Subcutaneous abdominal adipose tissue (tissue), 5 donors: ENCODE measurements around the gene PEPD.

Experiments used
- H3K27ac ChIP-seq: one replicate; pipeline ENCODE4 v1.7.0; 2013; ENCODE audit warnings: low read depth, mild to moderate bottlenecking, inconsistent platforms, low read length, moderate library complexity
- H3K27me3 ChIP-seq, 5 donors: one replicate each; pipeline ENCODE4 v1.7.0; 2013; ENCODE audit warnings: low read length in 5 of 5, inconsistent platforms in 1 of 5; ENCODE audit not compliant: control insufficient read depth in 5 of 5, insufficient read depth in 4 of 5
- H3K36me3 ChIP-seq, 5 donors: one replicate each; pipeline ENCODE4 v1.7.0; 2013; ENCODE audit warnings: low read length in 5 of 5; ENCODE audit not compliant: control insufficient read depth in 5 of 5, insufficient read depth in 5 of 5
- H3K4me1 ChIP-seq, 5 donors: one replicate each; pipeline ENCODE4 v1.7.0; 2013; ENCODE audit warnings: low read length in 5 of 5, mild to moderate bottlenecking in 3 of 5, moderate library complexity in 1 of 5; ENCODE audit not compliant: control insufficient read depth in 5 of 5, insufficient read depth in 5 of 5
- H3K4me3 ChIP-seq, 5 donors: one replicate each; pipeline ENCODE4 v1.7.0; 2013; ENCODE audit warnings: low read length in 5 of 5, low read depth in 1 of 5
- H3K9ac ChIP-seq, 5 donors: one replicate each; pipeline ENCODE4 v1.7.0; 2013; ENCODE audit warnings: low read length in 5 of 5, mild to moderate bottlenecking in 4 of 5, moderate library complexity in 3 of 5
- H3K9me3 ChIP-seq, 5 donors: one replicate each; pipeline ENCODE4 v1.7.0; 2013; ENCODE audit warnings: low read length in 5 of 5; ENCODE audit not compliant: control insufficient read depth in 5 of 5
- donor health status: healthy.
- donor health status: healthy.
- donor health status: healthy.
- donor health status: healthy.
- donor health status: healthy.

PEPD gene

GRCh38 chr19:33514885-33515551 is 6.6 kb downstream of the PEPD start:
- H3K36me3 ChIP-seq, result peaks cover 0 to 29% (median 23%) of the 10 kb centered on the region in 5 donors
- no peaks in the 10 kb centered on the region for H3K9me3 ChIP-seq

GRCh38 chr19:33513424-33513823 is 8.2 kb downstream of the PEPD start:
- Histone ChIP-seq H3K36me3 (peaks cover 0 to 45% (median 27%) of the 10 kb centered on the region in 5 donors), H3K9ac (no peak overlapping the region), H3K27ac (no peak overlapping the region), H3K4me3 (no peak overlapping the region), H3K27me3 (no peaks in the 10 kb centered on the region), H3K4me1 (peaks cover 2 to 76% (median 55%) of the 10 kb centered on the region in 5 donors), H3K9me3 (no peaks in the 10 kb centered on the region)

More at GRCh38 chr19:33514885-33515551, 6.6 kb downstream of the PEPD start:
- Histone ChIP-seq H3K9ac (peak overlapping the region in 3 of 5 donors; percentile 9 to 55 (median 14)), H3K27ac (no peak overlapping the region), H3K4me3 (peak overlapping the region in 1 of 5 donors; percentile 11), H3K4me1 (peaks cover 2 to 74% (median 54%) of the 10 kb centered on the region in 5 donors), H3K27me3 (no peaks in the 10 kb centered on the region)

GRCh38 chr19:33512580-33513137 is 8.9 kb downstream of the PEPD start:
- Histone ChIP-seq H3K27ac (no peak overlapping the region), H3K36me3 (peaks cover 0 to 49% (median 27%) of the 10 kb centered on the region in 5 donors), H3K9me3 (no peaks in the 10 kb centered on the region), H3K9ac (no peak overlapping the region), H3K4me3 (no peak overlapping the region), H3K4me1 (peaks cover 2 to 76% (median 55%) of the 10 kb centered on the region in 5 donors), H3K27me3 (no peaks in the 10 kb centered on the region)

GRCh38 chr19:33512021-33512420 is 9.6 kb downstream of the PEPD start:
- Histone ChIP-seq H3K36me3 (peaks cover 0 to 49% (median 30%) of the 10 kb centered on the region in 5 donors), H3K4me3 (no peak overlapping the region), H3K27me3 (no peaks in the 10 kb centered on the region), H3K27ac (no peak overlapping the region), H3K9ac (no peak overlapping the region), H3K4me1 (peaks cover 2 to 77% (median 62%) of the 10 kb centered on the region in 5 donors), H3K9me3 (no peaks in the 10 kb centered on the region)

GRCh38 chr19:33511346-33511745 is 10.2 kb downstream of the PEPD start:
- Histone ChIP-seq H3K4me1 (peaks cover 2 to 76% (median 63%) of the 10 kb centered on the region in 5 donors), H3K27ac (no peak overlapping the region), H3K27me3 (no peaks in the 10 kb centered on the region), H3K4me3 (no peak overlapping the region), H3K9ac (no peak overlapping the region), H3K36me3 (peaks cover 0 to 49% (median 30%) of the 10 kb centered on the region in 5 donors), H3K9me3 (no peaks in the 10 kb centered on the region)

- Histone ChIP-seq H3K27me3 (no peaks in the 10 kb centered on the region), H3K9me3 (no peaks in the 10 kb centered on the region), H3K4me1 (peaks cover 2 to 69% (median 56%) of the 10 kb centered on the region in 5 donors), H3K36me3 (peaks cover 0 to 49% (median 30%) of the 10 kb centered on the region in 5 donors), H3K4me3 (no peak overlapping the region), H3K27ac (no peak overlapping the region), H3K9ac (no peak overlapping the region)
Observed at GRCh38 chr19:33510462-33511194, 11.0 kb downstream of the PEPD start.

GRCh38 chr19:33509774-33510173 is 11.8 kb downstream of the PEPD start:
- Histone ChIP-seq H3K9ac (no peak overlapping the region), H3K9me3 (no peaks in the 10 kb centered on the region), H3K4me1 (peaks cover 0 to 60% (median 47%) of the 10 kb centered on the region in 5 donors), H3K36me3 (peaks cover 0 to 56% (median 33%) of the 10 kb centered on the region in 5 donors), H3K27ac (no peak overlapping the region), H3K4me3 (no peak overlapping the region), H3K27me3 (no peaks in the 10 kb centered on the region)

GRCh38 chr19:33508941-33509614 is 12.5 kb downstream of the PEPD start:
- no peaks in the 10 kb centered on the region for H3K27me3 ChIP-seq
- H3K4me1 ChIP-seq, result peaks cover 0 to 53% (median 40%) of the 10 kb centered on the region in 5 donors
- no peak overlapping the region for H3K4me3 ChIP-seq
- H3K9me3 ChIP-seq, result no peaks in the 10 kb centered on the region
- no peak overlapping the region for H3K9ac ChIP-seq
- H3K27ac ChIP-seq, result no peak overlapping the region
- peaks cover 0 to 62% (median 35%) of the 10 kb centered on the region in 5 donors for H3K36me3 ChIP-seq

- no peaks in the 10 kb centered on the region for H3K9me3 ChIP-seq
- peak overlapping the region in 2 of 5 donors; percentile 43 to 57 for H3K9ac ChIP-seq
- peaks cover 0 to 68% (median 41%) of the 10 kb centered on the region in 5 donors for H3K36me3 ChIP-seq
- H3K27ac ChIP-seq, result no peak overlapping the region
- H3K27me3 ChIP-seq, result no peaks in the 10 kb centered on the region
- H3K4me1 ChIP-seq, result peaks cover 0 to 47% (median 35%) of the 10 kb centered on the region in 5 donors
- H3K4me3 ChIP-seq, result no peak overlapping the region
Observed at GRCh38 chr19:33508431-33508830, 13.2 kb downstream of the PEPD start.
